Testis (tissue), 3 donors: ENCODE results near the gene ATP1A1. TPM values are rescaled to one million over a fixed set of nuclear protein-coding genes. Genes with fewer than 3 reads are reported as not detected.

ENCODE experiments used
- DNase-seq: peaks from one replicate; pipeline ENCODE4 v3.0.0-alpha.2; 2019
- H3K27ac ChIP-seq, 2 donors: fragments of 200-600 bp; sonication (generic); one replicate each; pipeline ENCODE4 v1.5.1; 2019
- H3K27me3 ChIP-seq: fragments of 200-600 bp; sonication (generic); one replicate; pipeline ENCODE4 v1.5.1; 2019
- H3K36me3 ChIP-seq: fragments of 200-600 bp; sonication (generic); one replicate; pipeline ENCODE4 v1.5.1; 2017; ENCODE audit warnings: low read depth; ENCODE audit errors: missing control alignments
- H3K4me1 ChIP-seq: fragments of 200-600 bp; sonication (generic); one replicate; pipeline ENCODE4 v1.5.1; 2019
- H3K4me3 ChIP-seq, 2 donors: fragments of 200-600 bp; sonication (generic); one replicate each; pipeline ENCODE4 v1.5.1; 2017 to 2019
- H3K9me3 ChIP-seq: fragments of 200-600 bp; sonication (generic); one replicate; pipeline ENCODE4 v1.5.1; 2017
- POLR2A ChIP-seq: fragments of 450-650 bp; IDR thresholded peaks from one replicate; pipeline ENCODE4 v1.6.1; 2017; ENCODE audit warnings: antibody characterized with exemption, mild to moderate bottlenecking, moderate library complexity
- WGBS, 2 donors: methylation state at CpG; one replicate each; pipeline ENCODE4 v1.1.5; 2018; 5-methylcytosine and 5-hydroxymethylcytosine counted together
- intact Hi-C: fragments of 100-400 bp; cut with DNase I; formaldehyde crosslinking; loops from one replicate; pipeline ENCODE4 v1.15.1; 2023; ENCODE audit warnings: low total_unique reads
- polyA plus RNA-seq: library from polyadenylated mRNA; stranded (reverse); fragments of 350-450 nt; fragmentation: Illumina TruSeq; extraction: RNeasy Lipid Tissue Mini Kit (QIAGEN cat#74804); gene quantifications from one replicate; pipeline ENCODE4 v1.2.3, GENCODE V29; 2014; ENCODE audit warnings: low read depth, low replicate concordance; ENCODE audit not compliant: insufficient read depth
- total RNA-seq, 2 donors: library from RNA; depleted of rRNA; stranded (reverse); fragments of >200 nt; gene quantifications; one replicate each; pipeline ENCODE4 v1.2.3, GENCODE V29; 2016
- TF ChIP-seq, protein P1 (sequence below), 3 experiments: fragments of 450-650 bp in 2 of 3; fragments of 200-600 bp in 1 of 3; sonication (generic) in 1 of 3; IDR thresholded peaks; one replicate each; pipeline ENCODE4 v1.5.1; 2016 to 2019; ENCODE audit warnings: antibody characterized with exemption in 3 of 3, mild to moderate bottlenecking in 2 of 3, moderate library complexity in 1 of 3

ATP1A1 gene
- total and polyA plus RNA-seq, 3 donors from 2014 or later: 394 to 561 (median 444) TPM

DNA sequence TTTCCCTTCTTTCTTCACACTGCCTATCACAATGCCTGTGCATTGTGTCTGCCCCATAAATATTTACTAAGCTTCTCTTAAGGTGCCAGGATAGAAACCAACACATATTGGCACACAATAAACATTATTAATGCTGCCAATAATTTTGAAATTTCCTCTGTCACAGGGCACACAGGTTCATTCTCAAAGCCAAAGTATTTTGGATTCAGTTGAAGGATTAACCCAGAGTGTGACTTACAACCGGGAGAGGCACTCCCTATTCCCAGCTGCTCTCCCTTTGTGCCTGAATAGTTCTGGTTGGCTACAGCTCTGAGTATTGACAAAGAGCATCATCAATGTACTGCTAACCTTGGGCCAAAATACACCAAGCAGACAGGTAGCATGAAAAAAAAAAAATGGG, 46.6 kb upstream of the ATP1A1 start:
- intact Hi-C loops: no loop called here
- Histone ChIP-seq H3K4me1 (peaks cover 14% of the 10 kb centered on the region), H3K4me3 (no peak overlapping the region), H3K27me3 (no peaks in the 10 kb centered on the region), H3K9me3 (no peaks in the 10 kb centered on the region), H3K27ac (no peak overlapping the region), H3K36me3 (no peaks in the 10 kb centered on the region)
- WGBS, 2 donors: 91 to 94% methylated on average over 1 of the region's 1 CpG
- TF ChIP-seq, protein P1, sequence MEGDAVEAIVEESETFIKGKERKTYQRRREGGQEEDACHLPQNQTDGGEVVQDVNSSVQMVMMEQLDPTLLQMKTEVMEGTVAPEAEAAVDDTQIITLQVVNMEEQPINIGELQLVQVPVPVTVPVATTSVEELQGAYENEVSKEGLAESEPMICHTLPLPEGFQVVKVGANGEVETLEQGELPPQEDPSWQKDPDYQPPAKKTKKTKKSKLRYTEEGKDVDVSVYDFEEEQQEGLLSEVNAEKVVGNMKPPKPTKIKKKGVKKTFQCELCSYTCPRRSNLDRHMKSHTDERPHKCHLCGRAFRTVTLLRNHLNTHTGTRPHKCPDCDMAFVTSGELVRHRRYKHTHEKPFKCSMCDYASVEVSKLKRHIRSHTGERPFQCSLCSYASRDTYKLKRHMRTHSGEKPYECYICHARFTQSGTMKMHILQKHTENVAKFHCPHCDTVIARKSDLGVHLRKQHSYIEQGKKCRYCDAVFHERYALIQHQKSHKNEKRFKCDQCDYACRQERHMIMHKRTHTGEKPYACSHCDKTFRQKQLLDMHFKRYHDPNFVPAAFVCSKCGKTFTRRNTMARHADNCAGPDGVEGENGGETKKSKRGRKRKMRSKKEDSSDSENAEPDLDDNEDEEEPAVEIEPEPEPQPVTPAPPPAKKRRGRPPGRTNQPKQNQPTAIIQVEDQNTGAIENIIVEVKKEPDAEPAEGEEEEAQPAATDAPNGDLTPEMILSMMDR (IDR thresholded peaks at IDR 0.05): no peak
- no peak for TF ChIP-seq POLR2A
- DNase-seq: no peak

DNA sequence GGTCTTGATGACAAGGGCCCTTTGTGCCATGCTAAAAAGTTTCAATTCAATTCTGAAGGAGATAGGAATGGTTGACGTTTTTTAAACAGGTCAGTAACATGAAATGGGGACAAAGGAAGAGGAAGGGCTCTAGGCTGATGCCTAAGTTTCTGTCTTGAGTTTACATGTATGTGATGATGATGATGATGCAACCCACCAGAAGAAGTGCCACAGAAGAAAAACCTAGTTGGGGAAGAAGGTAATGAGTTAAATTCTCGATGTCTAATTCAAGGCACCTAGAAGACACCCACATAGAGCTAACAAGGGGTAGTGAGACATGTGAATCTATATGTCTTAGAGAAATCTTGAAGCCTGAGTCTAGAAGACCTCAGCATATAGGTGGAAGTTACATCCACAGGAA, 44.4 kb upstream of the ATP1A1 start:
- Histone ChIP-seq H3K27ac (no peak overlapping the region), H3K9me3 (no peaks in the 10 kb centered on the region), H3K27me3 (no peaks in the 10 kb centered on the region), H3K4me3 (no peak overlapping the region), H3K4me1 (no peaks in the 10 kb centered on the region), H3K36me3 (no peaks in the 10 kb centered on the region)
- no peak for DNase-seq
- intact Hi-C loops: no loop called here
- TF ChIP-seq, protein P1 (IDR thresholded peaks at IDR 0.05): no peak
- TF ChIP-seq POLR2A: no peak
- WGBS, 2 donors: 81 to 91% methylated on average over 2 of the region's 2 CpGs

DNA sequence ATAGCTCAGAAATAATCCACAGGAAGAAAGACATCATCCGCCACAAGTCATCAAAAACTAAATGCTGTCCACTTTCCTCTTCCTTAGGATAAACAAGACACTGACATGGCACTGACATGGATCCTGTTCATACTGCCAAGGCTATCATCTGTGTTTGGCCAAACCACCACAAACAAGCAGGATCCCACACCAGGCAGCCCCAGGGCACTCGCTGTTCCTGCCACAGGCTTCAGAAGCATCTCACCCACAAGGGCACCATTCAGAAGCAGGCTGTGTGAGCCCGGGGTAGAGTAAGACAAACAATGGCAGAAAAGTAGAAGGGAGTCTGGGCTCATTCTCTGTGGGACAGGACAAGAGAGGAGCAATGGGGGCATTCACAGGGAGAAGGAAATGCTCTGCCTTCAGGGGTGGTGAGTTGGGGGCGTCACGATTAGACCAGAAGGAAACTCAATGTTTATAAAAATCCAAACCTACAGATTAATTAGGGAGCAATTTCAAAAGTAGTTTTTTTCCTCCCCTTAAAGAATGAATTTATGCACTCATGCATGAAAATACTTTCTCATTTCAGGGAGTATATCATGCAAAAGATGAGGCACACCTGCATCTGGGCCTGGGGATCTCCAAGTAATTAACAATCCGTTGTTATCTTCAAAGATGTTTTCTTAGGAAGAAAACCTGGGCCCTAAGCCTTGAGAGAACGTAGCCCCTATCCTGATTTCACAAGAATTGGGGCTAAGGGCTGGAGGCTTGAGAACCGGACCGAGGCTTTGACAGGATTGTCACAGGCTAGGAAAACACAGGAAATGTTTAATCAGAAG, 43.3 kb upstream of the ATP1A1 start:
- TF ChIP-seq, protein P1 (IDR thresholded peaks at IDR 0.05): no peak
- no peak for TF ChIP-seq POLR2A
- Histone ChIP-seq H3K36me3 (no peaks in the 10 kb centered on the region), H3K4me1 (no peaks in the 10 kb centered on the region), H3K4me3 (no peak overlapping the region), H3K9me3 (no peaks in the 10 kb centered on the region), H3K27me3 (no peaks in the 10 kb centered on the region), H3K27ac (no peak overlapping the region)
- no peak for DNase-seq
- 53 to 67% methylated on average over 9 of the region's 9 CpGs for WGBS, 2 donors
- intact Hi-C loops: no loop called here

DNA sequence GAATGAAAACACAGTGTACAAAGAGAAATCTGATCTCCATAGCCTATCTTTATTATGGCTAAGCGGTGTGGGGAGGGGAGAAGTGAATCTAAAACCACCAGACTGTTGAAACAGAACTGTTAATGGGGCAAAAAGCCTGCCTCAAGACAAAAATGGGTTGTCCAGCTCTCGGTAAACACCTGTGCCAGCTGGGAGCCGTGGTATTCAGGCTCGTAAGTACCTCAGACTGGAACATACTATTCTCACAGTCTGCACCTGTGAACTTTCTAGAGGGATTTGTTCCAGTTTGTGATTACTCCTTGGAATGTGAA, 42.7 kb upstream of the ATP1A1 start:
- TF ChIP-seq, protein P1 (IDR thresholded peaks at IDR 0.05): no peak
- no peak for TF ChIP-seq POLR2A
- no peak overlapping the region for H3K27ac ChIP-seq
- H3K36me3 ChIP-seq: no peaks in the 10 kb centered on the region
- H3K27me3 ChIP-seq: no peaks in the 10 kb centered on the region
- H3K9me3 ChIP-seq: no peaks in the 10 kb centered on the region
- H3K4me1 ChIP-seq: no peaks in the 10 kb centered on the region
- DNase-seq: no peak
- intact Hi-C loops: no loop called here
- no peak overlapping the region for H3K4me3 ChIP-seq
- 50 to 74% methylated on average over 4 of the region's 4 CpGs for WGBS, 2 donors

DNA sequence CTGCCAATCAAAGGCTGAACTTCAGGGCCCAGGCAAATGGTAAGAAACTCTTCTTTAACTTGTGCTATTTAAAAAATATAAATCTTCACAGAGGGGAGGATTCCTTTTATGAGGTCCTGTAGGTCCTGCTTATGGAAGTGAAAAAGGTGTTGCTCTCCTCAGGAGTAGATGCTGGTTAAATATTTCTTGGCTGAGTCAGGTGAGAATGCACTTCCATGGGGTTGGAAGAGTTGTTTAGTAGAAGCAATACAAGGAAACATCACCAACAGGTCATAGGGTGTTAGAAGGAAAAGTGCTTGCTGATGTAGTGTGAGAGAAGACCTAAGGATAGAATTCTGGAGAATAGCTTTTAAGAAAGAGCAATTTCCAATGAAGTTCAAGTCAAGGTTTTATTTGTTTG, 42.2 kb upstream of the ATP1A1 start:
- no peak overlapping the region for H3K4me3 ChIP-seq
- DNase-seq: no peak
- no peaks in the 10 kb centered on the region for H3K27me3 ChIP-seq
- TF ChIP-seq POLR2A: no peak
- TF ChIP-seq, protein P1 (IDR thresholded peaks at IDR 0.05): no peak
- H3K27ac ChIP-seq: no peak overlapping the region
- intact Hi-C loops: no loop called here
- H3K4me1 ChIP-seq: no peaks in the 10 kb centered on the region
- no peaks in the 10 kb centered on the region for H3K36me3 ChIP-seq
- no peaks in the 10 kb centered on the region for H3K9me3 ChIP-seq
